GM12864 (cell line): ENCODE measurements around the gene NOS1AP.

Experiments
- DNase-seq: peaks from one replicate; pipeline ENCODE4 v3.0.0-alpha.2; 2011; ENCODE audit warnings: low read depth
- H3K4me3 ChIP-seq: 2 replicates; pipeline ENCODE4 v1.5.1; 2011; ENCODE audit warnings: mild to moderate bottlenecking, low read depth, low read length, control low read depth
- TF ChIP-seq, protein P1 (sequence below): IDR thresholded peaks from 2 replicates; pipeline ENCODE4 v1.5.1; 2011; ENCODE audit warnings: low read depth, mild to moderate bottlenecking, moderate library complexity, low read length, control low read depth, inconsistent platforms; ENCODE audit errors: missing control alignments

NOS1AP gene

DNA sequence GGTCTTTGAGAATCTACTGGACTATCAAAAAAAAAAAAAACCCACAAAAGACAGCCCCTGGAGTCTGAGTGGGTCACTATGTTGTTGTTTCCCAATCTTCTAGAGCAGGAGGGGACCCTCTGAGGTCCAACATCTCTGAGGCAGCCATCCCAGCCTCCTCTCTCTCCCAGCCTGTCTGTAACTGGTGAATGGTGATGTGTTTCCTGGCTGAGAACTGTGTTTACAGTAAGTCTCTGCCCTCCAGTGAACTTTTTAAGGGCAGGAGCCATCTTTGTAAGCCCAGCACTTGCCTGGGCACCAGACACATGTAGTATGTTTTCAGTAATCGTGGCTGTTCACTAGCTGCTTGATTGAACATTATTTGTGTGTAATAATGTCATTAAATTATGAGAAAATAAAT is 221.5 kb downstream of the NOS1AP start:
- H3K4me3 ChIP-seq = no peak overlapping the region
- DNase-seq = no peak
- TF ChIP-seq, protein P1, sequence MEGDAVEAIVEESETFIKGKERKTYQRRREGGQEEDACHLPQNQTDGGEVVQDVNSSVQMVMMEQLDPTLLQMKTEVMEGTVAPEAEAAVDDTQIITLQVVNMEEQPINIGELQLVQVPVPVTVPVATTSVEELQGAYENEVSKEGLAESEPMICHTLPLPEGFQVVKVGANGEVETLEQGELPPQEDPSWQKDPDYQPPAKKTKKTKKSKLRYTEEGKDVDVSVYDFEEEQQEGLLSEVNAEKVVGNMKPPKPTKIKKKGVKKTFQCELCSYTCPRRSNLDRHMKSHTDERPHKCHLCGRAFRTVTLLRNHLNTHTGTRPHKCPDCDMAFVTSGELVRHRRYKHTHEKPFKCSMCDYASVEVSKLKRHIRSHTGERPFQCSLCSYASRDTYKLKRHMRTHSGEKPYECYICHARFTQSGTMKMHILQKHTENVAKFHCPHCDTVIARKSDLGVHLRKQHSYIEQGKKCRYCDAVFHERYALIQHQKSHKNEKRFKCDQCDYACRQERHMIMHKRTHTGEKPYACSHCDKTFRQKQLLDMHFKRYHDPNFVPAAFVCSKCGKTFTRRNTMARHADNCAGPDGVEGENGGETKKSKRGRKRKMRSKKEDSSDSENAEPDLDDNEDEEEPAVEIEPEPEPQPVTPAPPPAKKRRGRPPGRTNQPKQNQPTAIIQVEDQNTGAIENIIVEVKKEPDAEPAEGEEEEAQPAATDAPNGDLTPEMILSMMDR = no peak

DNA sequence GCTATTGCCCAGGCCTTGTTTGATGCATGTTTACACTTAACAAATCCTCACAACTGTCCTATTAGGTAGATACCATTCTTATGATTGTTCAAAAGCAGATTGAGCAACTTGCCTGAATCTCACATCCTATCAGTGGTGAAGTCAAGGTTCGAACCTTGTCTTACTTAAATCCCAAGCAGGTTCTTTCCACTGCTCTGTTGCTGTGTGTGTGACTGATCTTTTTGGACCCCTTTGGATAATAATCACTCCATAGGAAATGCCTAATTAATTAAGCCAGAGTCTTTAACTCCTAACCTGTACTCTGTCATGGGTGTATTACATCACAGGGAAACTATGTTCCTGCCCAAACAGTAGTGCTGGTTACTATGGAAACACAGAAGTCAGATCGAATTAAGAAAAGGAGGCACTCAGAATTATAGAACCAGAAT is 222.9 kb downstream of the NOS1AP start:
- TF ChIP-seq, protein P1 = no peak
- no peak for DNase-seq
- no peak overlapping the region for H3K4me3 ChIP-seq

DNA sequence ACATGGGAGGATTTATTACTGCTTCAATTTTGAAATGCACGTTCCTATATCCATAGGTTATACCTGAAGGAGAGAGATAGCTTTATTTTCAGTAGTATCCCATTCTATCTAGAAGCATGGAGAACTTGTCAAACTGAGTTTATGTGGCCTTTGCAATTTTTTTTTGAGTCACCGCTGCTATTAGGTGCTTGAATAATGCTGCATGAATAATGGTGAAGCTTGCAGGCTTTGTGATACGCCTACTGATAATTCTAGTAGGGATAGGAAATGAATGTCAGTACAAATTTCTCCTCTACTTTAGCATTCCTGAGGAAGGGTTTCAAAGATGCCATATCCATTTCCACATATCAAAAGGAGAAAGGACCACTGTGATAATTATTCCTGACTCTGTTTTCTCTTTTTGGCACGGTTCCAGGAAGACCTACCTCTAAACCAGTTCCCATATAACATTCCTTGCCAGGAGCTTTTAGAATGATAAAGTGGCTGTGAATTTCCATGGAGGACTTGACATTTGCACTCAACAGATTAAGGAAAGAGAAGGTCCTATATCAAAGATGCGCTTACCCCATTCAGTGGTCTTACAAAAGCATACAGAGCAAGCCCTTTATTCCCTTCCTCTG is 223.7 kb downstream of the NOS1AP start:
- TF ChIP-seq, protein P1 = no peak
- no peak for DNase-seq
- H3K4me3 ChIP-seq = no peak overlapping the region

DNA sequence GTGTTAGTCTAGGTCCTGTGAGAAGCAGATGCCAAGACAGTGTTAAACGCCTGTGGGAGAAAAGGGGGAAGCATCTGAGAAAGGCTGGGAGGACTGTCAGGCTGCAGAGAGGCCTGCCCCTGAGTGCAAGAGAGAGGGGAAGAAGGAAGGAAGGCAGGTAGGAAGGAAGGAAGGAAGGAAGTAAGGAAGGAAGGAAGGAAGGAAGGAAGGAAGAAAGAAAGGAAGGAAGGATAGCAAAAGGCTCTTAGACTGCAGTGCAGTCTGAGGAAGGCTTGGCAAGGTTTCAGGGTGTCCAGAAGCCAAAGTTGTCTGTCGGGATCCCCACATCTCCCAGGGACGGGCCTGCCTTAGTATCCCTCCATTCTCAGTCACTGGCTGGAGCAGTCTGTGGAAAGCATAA is 224.5 kb downstream of the NOS1AP start:
- TF ChIP-seq, protein P1 = no peak
- H3K4me3 ChIP-seq = no peak overlapping the region
- DNase-seq = no peak

DNA sequence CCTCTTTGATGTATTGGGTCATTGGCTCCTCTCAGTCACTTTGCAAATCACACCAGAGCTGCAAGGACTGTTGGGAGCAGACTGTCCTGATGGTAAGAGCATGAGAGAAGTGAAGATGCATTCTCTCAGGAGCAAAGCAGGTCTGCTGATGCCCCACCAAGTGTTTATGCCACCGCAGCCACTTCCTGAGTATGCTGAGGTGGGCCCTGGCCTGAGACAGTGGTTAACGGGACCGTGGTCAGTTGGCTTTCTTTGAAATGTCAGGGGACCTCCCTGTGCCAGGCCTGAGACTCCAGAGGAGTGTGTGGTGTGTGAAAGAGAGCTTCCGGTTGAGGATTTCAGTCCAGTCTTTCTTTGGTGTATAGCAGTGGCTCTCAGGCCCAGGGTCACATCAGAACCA is 227.7 kb downstream of the NOS1AP start:
- no peak overlapping the region for H3K4me3 ChIP-seq
- no peak for DNase-seq
- TF ChIP-seq, protein P1 = no peak

DNA sequence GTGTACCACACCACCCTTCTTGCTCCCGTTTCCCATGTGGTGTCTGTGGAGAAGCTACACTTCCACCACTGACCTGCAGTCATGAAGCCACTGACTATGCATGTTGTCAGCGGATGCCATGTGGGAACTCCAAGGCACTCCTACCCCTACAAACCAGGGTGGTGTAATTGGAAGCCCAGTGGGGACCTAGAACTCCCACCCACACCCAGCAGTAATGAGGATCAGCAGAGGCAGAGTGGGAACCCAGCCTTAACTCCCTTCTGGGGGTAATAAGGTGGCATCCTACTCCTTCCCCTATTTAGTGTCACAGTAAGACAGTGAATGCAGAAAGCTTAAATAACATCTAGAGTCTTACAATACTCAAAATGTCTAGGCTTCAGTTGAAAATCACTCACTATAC is 228.8 kb downstream of the NOS1AP start:
- TF ChIP-seq, protein P1 = no peak
- DNase-seq = no peak
- H3K4me3 ChIP-seq = no peak overlapping the region

DNA sequence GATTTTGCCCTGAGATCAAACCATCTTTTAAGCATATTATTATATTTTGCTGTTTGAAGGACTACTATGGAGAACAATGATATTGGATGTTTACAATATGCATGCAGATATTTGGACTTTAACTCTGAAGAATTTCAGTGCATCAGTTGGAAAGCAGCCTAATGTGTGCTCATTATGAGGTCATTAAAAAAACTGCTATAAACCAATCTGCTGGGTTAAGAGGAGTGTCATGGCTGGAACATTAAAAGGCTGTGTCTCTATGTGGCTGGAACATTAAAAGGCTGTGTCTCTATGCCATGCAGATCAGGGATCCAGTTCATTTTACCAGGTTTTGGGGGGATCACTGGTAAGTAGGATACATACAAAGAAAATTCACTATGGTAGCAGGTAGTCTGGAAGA is 229.5 kb downstream of the NOS1AP start:
- DNase-seq = no peak
- H3K4me3 ChIP-seq = no peak overlapping the region
- TF ChIP-seq, protein P1 = no peak
